HEK293 (cell line): ENCODE measurements around the gene KATNB1.

Experiments
- CTCF ChIA-PET: fragments of 350-600 bp; formaldehyde crosslinking; extraction: SDS; loops from one replicate; lab custom pipeline; 2021; ENCODE audit warnings: antibody characterized with exemption; lab: Yijun Ruan, JAX
- POLR2A ChIA-PET: fragments of 300-600 bp; formaldehyde crosslinking; extraction: SDS; loops from one replicate; lab custom pipeline; 2020; ENCODE audit warnings: antibody characterized with exemption, inconsistent platforms; lab: Yijun Ruan, JAX
- H3K27ac ChIP-seq: fragments of 200-500 bp; sonication (Bioruptor generic); 2 replicates; pipeline ENCODE4 v1.5.1; 2014; ENCODE audit warnings: low read depth, low read length, control low read depth, inconsistent platforms; ENCODE audit errors: extremely low read depth
- H3K36me3 ChIP-seq, 2 experiments: fragments of 200-500 bp in 1 of 2; sonication (Bioruptor generic) in 1 of 2; 1 replicate in 1 of 2; 2 replicates in 1 of 2; pipeline ENCODE4 v1.5.1; 2014 to 2017; ENCODE audit warnings: inconsistent platforms in 2 of 2, low read length in 2 of 2; ENCODE audit not compliant: control insufficient read depth in 2 of 2, insufficient read depth in 1 of 2
- H3K4me1 ChIP-seq: fragments of 200-500 bp; sonication (Bioruptor generic); 2 replicates; pipeline ENCODE4 v1.5.1; 2014; ENCODE audit warnings: mild to moderate bottlenecking, low read length, inconsistent platforms; ENCODE audit not compliant: control insufficient read depth, insufficient read depth
- H3K4me3 ChIP-seq: 2 replicates; pipeline ENCODE4 v1.5.1; 2011; ENCODE audit warnings: low read depth, mild to moderate bottlenecking, control low read depth, low read length, moderate library complexity
- H3K9me3 ChIP-seq: fragments of 200-500 bp; sonication (Bioruptor generic); 2 replicates; pipeline ENCODE4 v1.5.1; 2014; ENCODE audit warnings: low read depth, low read length, inconsistent platforms; ENCODE audit not compliant: control insufficient read depth, insufficient read depth
- BCL11A ChIP-seq: fragments of 450-650 bp; formaldehyde crosslinking; IDR thresholded peaks from 2 replicates; pipeline ENCODE4 v1.5.1; 2016; ENCODE audit warnings: low read depth, missing biosample characterization, missing genetic modification characterization
- EGR2 ChIP-seq: fragments of 450-650 bp; formaldehyde crosslinking; IDR thresholded peaks from 2 replicates; pipeline ENCODE4 v1.5.1; 2016; ENCODE audit warnings: low read depth, missing biosample characterization, missing genetic modification characterization
- GLI4 ChIP-seq: fragments of 450-650 bp; formaldehyde crosslinking; IDR thresholded peaks from 2 replicates; pipeline ENCODE4 v1.5.1; 2016; ENCODE audit warnings: missing biosample characterization, missing genetic modification characterization
- KLF16 ChIP-seq: fragments of 450-650 bp; formaldehyde crosslinking; IDR thresholded peaks from 2 replicates; pipeline ENCODE4 v1.5.1; 2017; ENCODE audit warnings: missing biosample characterization, missing genetic modification characterization
- KLF7 ChIP-seq: fragments of 450-650 bp; formaldehyde crosslinking; IDR thresholded peaks from 2 replicates; pipeline ENCODE4 v1.5.1; 2016; ENCODE audit warnings: missing biosample characterization, missing genetic modification characterization, borderline replicate concordance
- OVOL3 ChIP-seq: fragments of 450-650 bp; formaldehyde crosslinking; IDR thresholded peaks from 2 replicates; pipeline ENCODE4 v1.5.1; 2016; ENCODE audit warnings: missing biosample characterization, missing genetic modification characterization
- SP2 ChIP-seq: fragments of 450-650 bp; formaldehyde crosslinking; IDR thresholded peaks from 2 replicates; pipeline ENCODE4 v1.5.1; 2016; ENCODE audit warnings: missing biosample characterization, missing genetic modification characterization
- ZBTB44 ChIP-seq: fragments of 450-650 bp; IDR thresholded peaks from 2 replicates; pipeline ENCODE4 v1.5.1; 2018; ENCODE audit warnings: missing biosample characterization, mild to moderate bottlenecking, missing genetic modification characterization
- ZNF112 ChIP-seq: fragments of 450-650 bp; formaldehyde crosslinking; IDR thresholded peaks from 2 replicates; pipeline ENCODE4 v1.5.0; 2017; ENCODE audit warnings: missing biosample characterization, missing genetic modification characterization
- ZNF211 ChIP-seq: fragments of 450-650 bp; formaldehyde crosslinking; IDR thresholded peaks from 2 replicates; pipeline ENCODE4 v1.5.1; 2016; ENCODE audit warnings: low read depth, missing biosample characterization, missing genetic modification characterization
- ZNF23 ChIP-seq: fragments of 450-650 bp; formaldehyde crosslinking; IDR thresholded peaks from 2 replicates; pipeline ENCODE4 v1.5.1; 2016; ENCODE audit warnings: missing biosample characterization, missing genetic modification characterization, borderline replicate concordance
- ZNF26 ChIP-seq: fragments of 450-650 bp; formaldehyde crosslinking; IDR thresholded peaks from 2 replicates; pipeline ENCODE4 v1.5.1; 2016; ENCODE audit warnings: missing biosample characterization, missing genetic modification characterization
- ZNF280D ChIP-seq: fragments of 450-650 bp; formaldehyde crosslinking; IDR thresholded peaks from 2 replicates; pipeline ENCODE4 v1.5.1; 2016; ENCODE audit warnings: missing biosample characterization, missing genetic modification characterization
- ZNF302 ChIP-seq: fragments of 450-650 bp; formaldehyde crosslinking; IDR thresholded peaks from 2 replicates; pipeline ENCODE4 v1.5.1; 2016; ENCODE audit warnings: missing biosample characterization, missing genetic modification characterization, low read depth
- ZNF366 ChIP-seq: fragments of 450-650 bp; formaldehyde crosslinking; conservative IDR thresholded peaks from 2 replicates; pipeline ENCODE4 v1.5.1; 2016; ENCODE audit warnings: missing biosample characterization, missing genetic modification characterization
- ZNF416 ChIP-seq: fragments of 450-650 bp; formaldehyde crosslinking; IDR thresholded peaks from 2 replicates; pipeline ENCODE4 v1.5.1; 2016; ENCODE audit warnings: missing biosample characterization, missing genetic modification characterization
- ZNF423 ChIP-seq: fragments of 450-650 bp; formaldehyde crosslinking; IDR thresholded peaks from 2 replicates; pipeline ENCODE4 v1.5.1; 2016; ENCODE audit warnings: missing biosample characterization, missing genetic modification characterization
- ZNF426 ChIP-seq: fragments of 450-650 bp; formaldehyde crosslinking; IDR thresholded peaks from 2 replicates; pipeline ENCODE4 v1.5.1; 2017; ENCODE audit warnings: missing biosample characterization, missing genetic modification characterization, mild to moderate bottlenecking, inconsistent platforms, moderate library complexity
- ZNF433 ChIP-seq: fragments of 450-650 bp; formaldehyde crosslinking; IDR thresholded peaks from 2 replicates; pipeline ENCODE4 v1.5.1; 2016; ENCODE audit warnings: missing biosample characterization, missing genetic modification characterization, low read depth
- ZNF555 ChIP-seq: fragments of 450-650 bp; formaldehyde crosslinking; conservative IDR thresholded peaks from 2 replicates; pipeline ENCODE4 v1.5.1; 2017; ENCODE audit warnings: missing biosample characterization, mild to moderate bottlenecking, missing genetic modification characterization, inconsistent platforms
- ZNF776 ChIP-seq: fragments of 450-650 bp; formaldehyde crosslinking; IDR thresholded peaks from 2 replicates; pipeline ENCODE4 v1.5.0; 2017; ENCODE audit warnings: missing biosample characterization, missing genetic modification characterization, borderline replicate concordance
- ZNF830 ChIP-seq: fragments of 450-650 bp; IDR thresholded peaks from 2 replicates; pipeline ENCODE4 v1.5.0; 2018; ENCODE audit warnings: missing biosample characterization, missing genetic modification characterization, low read depth, mild to moderate bottlenecking, moderate library complexity
- ZSCAN30 ChIP-seq: fragments of 450-650 bp; IDR thresholded peaks from 2 replicates; pipeline ENCODE4 v1.5.1; 2018; ENCODE audit warnings: missing biosample characterization, mild to moderate bottlenecking, missing genetic modification characterization, moderate library complexity
- TF ChIP-seq, protein P1 (sequence below): fragments of 450-650 bp; formaldehyde crosslinking; IDR thresholded peaks from 2 replicates; pipeline ENCODE4 v1.5.1; 2016; ENCODE audit warnings: missing biosample characterization, missing genetic modification characterization
- TF ChIP-seq, protein P2 (sequence below): fragments of 450-650 bp; formaldehyde crosslinking; IDR thresholded peaks from 2 replicates; pipeline ENCODE4 v1.5.1; 2017; ENCODE audit warnings: missing biosample characterization, missing genetic modification characterization
- TF ChIP-seq, protein P3 (sequence below): fragments of 450-650 bp; formaldehyde crosslinking; IDR thresholded peaks from 2 replicates; pipeline ENCODE4 v1.5.1; 2016; ENCODE audit warnings: missing biosample characterization, missing genetic modification characterization

Gene KATNB1

GRCh38 chr16:57743458-57743857 is 7.9 kb downstream of the KATNB1 start:
- ChIA-PET POLR2A (no interaction called here), CTCF (interaction anchor here (0.6 kb wide), 1 partner anchor 14 kb away, joined by 3 read pairs; no protein-coding TSS in a partner anchor)
- Histone ChIP-seq H3K9me3 (no peaks in the 10 kb centered on the region), H3K4me3 (no peak overlapping the region), H3K4me1 (no peaks in the 10 kb centered on the region), H3K36me3 (peaks cover 0 to 64% of the 10 kb centered on the region in 2 experiments; a peak in 2 of 3 replicates), H3K27ac (no peak overlapping the region)
- TF ChIP-seq ZNF26 (tag by site-specific recombination), result no peak
- TF ChIP-seq ZNF211, result no peak
- no peak for TF ChIP-seq ZNF23 (tag by site-specific recombination)
- TF ChIP-seq, protein P1, sequence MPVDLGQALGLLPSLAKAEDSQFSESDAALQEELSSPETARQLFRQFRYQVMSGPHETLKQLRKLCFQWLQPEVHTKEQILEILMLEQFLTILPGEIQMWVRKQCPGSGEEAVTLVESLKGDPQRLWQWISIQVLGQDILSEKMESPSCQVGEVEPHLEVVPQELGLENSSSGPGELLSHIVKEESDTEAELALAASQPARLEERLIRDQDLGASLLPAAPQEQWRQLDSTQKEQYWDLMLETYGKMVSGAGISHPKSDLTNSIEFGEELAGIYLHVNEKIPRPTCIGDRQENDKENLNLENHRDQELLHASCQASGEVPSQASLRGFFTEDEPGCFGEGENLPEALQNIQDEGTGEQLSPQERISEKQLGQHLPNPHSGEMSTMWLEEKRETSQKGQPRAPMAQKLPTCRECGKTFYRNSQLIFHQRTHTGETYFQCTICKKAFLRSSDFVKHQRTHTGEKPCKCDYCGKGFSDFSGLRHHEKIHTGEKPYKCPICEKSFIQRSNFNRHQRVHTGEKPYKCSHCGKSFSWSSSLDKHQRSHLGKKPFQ (tag by site-specific recombination), result no peak
- TF ChIP-seq ZSCAN30 (tag by site-specific recombination), result no peak
- TF ChIP-seq EGR2 (tag by site-specific recombination), result no peak
- TF ChIP-seq ZNF112, result no peak

DNA sequence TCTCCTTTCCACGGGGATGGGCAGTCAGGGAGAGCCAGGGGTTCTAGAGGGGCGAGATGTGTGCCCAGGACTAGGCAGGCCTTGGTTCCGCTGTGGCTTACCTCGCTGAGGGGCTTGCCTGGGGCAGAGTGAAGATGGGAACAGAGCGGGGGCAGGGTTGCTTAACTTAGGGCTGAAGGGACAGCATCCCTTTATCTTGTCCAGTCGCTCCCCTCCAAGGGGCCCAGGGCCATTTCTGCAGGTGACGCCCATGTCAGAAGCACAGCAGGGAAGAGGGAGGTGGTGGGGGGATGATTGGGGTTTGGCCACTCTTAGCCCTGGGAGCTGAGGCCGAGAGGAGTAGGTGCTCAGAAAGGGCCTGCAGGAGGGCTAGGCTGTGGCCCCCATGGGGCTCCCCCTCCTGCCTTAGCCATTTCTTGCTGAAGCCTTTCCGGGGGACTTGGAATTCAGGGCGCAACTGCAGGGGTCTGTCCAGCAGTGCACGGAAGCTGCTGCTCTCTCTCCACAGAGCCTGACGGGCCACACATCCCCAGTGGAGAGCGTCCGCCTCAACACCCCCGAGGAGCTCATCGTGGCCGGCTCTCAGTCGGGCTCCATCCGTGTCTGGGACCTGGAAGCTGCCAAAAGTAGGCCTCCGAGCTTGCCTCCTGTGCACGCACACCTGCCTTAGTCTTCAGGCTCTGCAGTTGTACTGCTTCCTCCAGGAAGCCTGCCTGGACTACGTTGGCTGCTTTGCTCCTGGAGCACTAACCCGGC is 8.5 kb downstream of the KATNB1 start:
- no peak overlapping the region for H3K27ac ChIP-seq
- CTCF ChIA-PET, result interaction anchor here (0.6 to 0.8 kb wide), 2 partner anchors 63 to 129 kb away, joined by 3 read pairs; no protein-coding TSS in a partner anchor
- H3K9me3 ChIP-seq, result no peaks in the 10 kb centered on the region
- peaks cover 0 to 64% of the 10 kb centered on the region in 2 experiments; a peak in 2 of 3 replicates for H3K36me3 ChIP-seq
- POLR2A ChIA-PET, result no interaction called here
- TF ChIP-seq KLF16 (tag by site-specific recombination), result no peak
- TF ChIP-seq BCL11A (tag by site-specific recombination), result no peak
- no peak for TF ChIP-seq ZNF423
- TF ChIP-seq ZNF555 (tag by site-specific recombination), result no peak
- no peak for TF ChIP-seq OVOL3 (tag by site-specific recombination)
- no peak for TF ChIP-seq ZBTB44 (tag by site-specific recombination)
- TF ChIP-seq, protein P2, sequence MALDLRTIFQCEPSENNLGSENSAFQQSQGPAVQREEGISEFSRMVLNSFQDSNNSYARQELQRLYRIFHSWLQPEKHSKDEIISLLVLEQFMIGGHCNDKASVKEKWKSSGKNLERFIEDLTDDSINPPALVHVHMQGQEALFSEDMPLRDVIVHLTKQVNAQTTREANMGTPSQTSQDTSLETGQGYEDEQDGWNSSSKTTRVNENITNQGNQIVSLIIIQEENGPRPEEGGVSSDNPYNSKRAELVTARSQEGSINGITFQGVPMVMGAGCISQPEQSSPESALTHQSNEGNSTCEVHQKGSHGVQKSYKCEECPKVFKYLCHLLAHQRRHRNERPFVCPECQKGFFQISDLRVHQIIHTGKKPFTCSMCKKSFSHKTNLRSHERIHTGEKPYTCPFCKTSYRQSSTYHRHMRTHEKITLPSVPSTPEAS (tag by site-specific recombination), result no peak
- no peak for TF ChIP-seq ZNF776 (tag by site-specific recombination)
- TF ChIP-seq ZNF416 (tag by site-specific recombination), result no peak
- no peak for TF ChIP-seq GLI4
- TF ChIP-seq ZNF366, result no peak
- TF ChIP-seq ZNF280D (tag by site-specific recombination), result no peak
- TF ChIP-seq, protein P3, sequence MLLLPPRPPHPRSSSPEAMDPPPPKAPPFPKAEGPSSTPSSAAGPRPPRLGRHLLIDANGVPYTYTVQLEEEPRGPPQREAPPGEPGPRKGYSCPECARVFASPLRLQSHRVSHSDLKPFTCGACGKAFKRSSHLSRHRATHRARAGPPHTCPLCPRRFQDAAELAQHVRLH (tag by site-specific recombination), result no peak
- no peak for TF ChIP-seq ZNF433 (tag by site-specific recombination)
- TF ChIP-seq ZNF426, result no peak
- TF ChIP-seq KLF7 (tag by site-specific recombination), result no peak
- TF ChIP-seq ZNF302, result no peak
- TF ChIP-seq SP2 (tag by site-specific recombination), result no peak
- no peak for TF ChIP-seq ZNF830 (tag by site-specific recombination)
- no peaks in the 10 kb centered on the region for H3K4me1 ChIP-seq
- no peak overlapping the region for H3K4me3 ChIP-seq
